ENCODE measurements around the gene PROX1. TPM values are rescaled to one million over a fixed set of nuclear protein-coding genes. Genes with fewer than 3 reads are reported as not detected.

PROX1 gene
- total RNA-seq, 1 donor from 2014 or later, result under 0.01 TPM

- Histone ChIP-seq H3K4me3 (ENCODE audit: low read depth, low read length) (no peak overlapping the region), H3K36me3 (ENCODE audit: control insufficient read depth, insufficient read depth, low read length) (no peaks in the 10 kb centered on the region), H3K27me3 (ENCODE audit: control insufficient read depth, insufficient read depth, low read length) (no peaks in the 10 kb centered on the region)
- FAIRE-seq, result no peak
- no peak for DNase-seq (ENCODE audit: low read depth)
- TF ChIP-seq, protein P1, sequence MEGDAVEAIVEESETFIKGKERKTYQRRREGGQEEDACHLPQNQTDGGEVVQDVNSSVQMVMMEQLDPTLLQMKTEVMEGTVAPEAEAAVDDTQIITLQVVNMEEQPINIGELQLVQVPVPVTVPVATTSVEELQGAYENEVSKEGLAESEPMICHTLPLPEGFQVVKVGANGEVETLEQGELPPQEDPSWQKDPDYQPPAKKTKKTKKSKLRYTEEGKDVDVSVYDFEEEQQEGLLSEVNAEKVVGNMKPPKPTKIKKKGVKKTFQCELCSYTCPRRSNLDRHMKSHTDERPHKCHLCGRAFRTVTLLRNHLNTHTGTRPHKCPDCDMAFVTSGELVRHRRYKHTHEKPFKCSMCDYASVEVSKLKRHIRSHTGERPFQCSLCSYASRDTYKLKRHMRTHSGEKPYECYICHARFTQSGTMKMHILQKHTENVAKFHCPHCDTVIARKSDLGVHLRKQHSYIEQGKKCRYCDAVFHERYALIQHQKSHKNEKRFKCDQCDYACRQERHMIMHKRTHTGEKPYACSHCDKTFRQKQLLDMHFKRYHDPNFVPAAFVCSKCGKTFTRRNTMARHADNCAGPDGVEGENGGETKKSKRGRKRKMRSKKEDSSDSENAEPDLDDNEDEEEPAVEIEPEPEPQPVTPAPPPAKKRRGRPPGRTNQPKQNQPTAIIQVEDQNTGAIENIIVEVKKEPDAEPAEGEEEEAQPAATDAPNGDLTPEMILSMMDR (IDR thresholded peaks at IDR 0.05; ENCODE audit: insufficient read depth, low read length, severe bottlenecking), result no peak
Observed at GRCh38 chr1:214072426-214073157, 84.8 kb downstream of the PROX1 start.

GRCh38 chr1:214074477-214074876, 86.7 kb downstream of the PROX1 start:
- TF ChIP-seq, protein P1 (IDR thresholded peaks at IDR 0.05; ENCODE audit: insufficient read depth, low read length, severe bottlenecking), result no peak
- Histone ChIP-seq H3K4me3 (ENCODE audit: low read depth, low read length) (no peak overlapping the region), H3K36me3 (ENCODE audit: control insufficient read depth, insufficient read depth, low read length) (no peaks in the 10 kb centered on the region), H3K27me3 (ENCODE audit: control insufficient read depth, insufficient read depth, low read length) (no peaks in the 10 kb centered on the region)
- DNase-seq (ENCODE audit: low read depth) (no peak), FAIRE-seq (no peak)

GRCh38 chr1:214075305-214075998, 87.7 kb downstream of the PROX1 start:
- DNase-seq (ENCODE audit: low read depth), result no peak
- no peak overlapping the region for H3K4me3 ChIP-seq (ENCODE audit: low read depth, low read length)
- TF ChIP-seq, protein P1 (IDR thresholded peaks at IDR 0.05; ENCODE audit: insufficient read depth, low read length, severe bottlenecking), result no peak
- no peak for FAIRE-seq
- H3K36me3 ChIP-seq (ENCODE audit: control insufficient read depth, insufficient read depth, low read length), result no peaks in the 10 kb centered on the region
- H3K27me3 ChIP-seq (ENCODE audit: control insufficient read depth, insufficient read depth, low read length), result no peaks in the 10 kb centered on the region

- no peak for DNase-seq (ENCODE audit: low read depth)
- H3K27me3 ChIP-seq (ENCODE audit: control insufficient read depth, insufficient read depth, low read length), result no peaks in the 10 kb centered on the region
- TF ChIP-seq, protein P1 (IDR thresholded peaks at IDR 0.05; ENCODE audit: insufficient read depth, low read length, severe bottlenecking), result no peak
- H3K36me3 ChIP-seq (ENCODE audit: control insufficient read depth, insufficient read depth, low read length), result no peaks in the 10 kb centered on the region
- H3K4me3 ChIP-seq (ENCODE audit: low read depth, low read length), result no peak overlapping the region
- FAIRE-seq, result no peak
Observed at GRCh38 chr1:214075999-214076707, 88.4 kb downstream of the PROX1 start.

DNA sequence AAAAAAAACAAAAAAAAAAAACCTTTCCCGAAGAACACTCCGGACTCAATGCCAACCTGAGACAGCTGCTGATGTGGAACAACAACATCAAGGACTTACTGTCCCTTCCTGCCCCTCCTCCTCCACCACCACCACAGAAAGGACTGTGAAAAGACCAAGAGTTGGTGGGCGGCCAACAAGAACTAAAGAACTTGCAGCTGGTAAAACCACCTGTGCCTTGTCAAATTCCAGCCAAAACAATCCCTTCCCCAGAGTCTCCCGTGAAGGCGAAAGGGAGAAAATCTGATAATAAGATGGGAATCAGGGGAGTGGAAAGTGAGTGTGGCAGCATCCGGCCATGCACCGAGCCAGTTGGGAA, 88.9 kb downstream of the PROX1 start:
- FAIRE-seq (no peak), DNase-seq (ENCODE audit: low read depth) (no peak)
- TF ChIP-seq, protein P1 (IDR thresholded peaks at IDR 0.05; ENCODE audit: insufficient read depth, low read length, severe bottlenecking), result no peak
- no peaks in the 10 kb centered on the region for H3K36me3 ChIP-seq (ENCODE audit: control insufficient read depth, insufficient read depth, low read length)
- no peak overlapping the region for H3K4me3 ChIP-seq (ENCODE audit: low read depth, low read length)
- no peaks in the 10 kb centered on the region for H3K27me3 ChIP-seq (ENCODE audit: control insufficient read depth, insufficient read depth, low read length)
